Fibroblast of upper back skin (primary cell): ENCODE data around the gene SHISA4.
"Not testable (repeated sequence)": the region's sequence is repeated elsewhere in the genome, so short reads cannot be mapped to it uniquely, and the experiment has no call there.

Experiments
- DNase-seq: peaks from one replicate; pipeline ENCODE4 v3.0.0-alpha.2; 2013

SHISA4 gene

GRCh38 chr1:201888282-201889089 lies at the start of gene SHISA4:
Gene SHISA4, plus strand, starts transcription at chr1:201888898. Its CDS starts 97 bp downstream, at chr1:201888995.
- no peak for DNase-seq

- not testable (repeated sequence) for DNase-seq
Observed at GRCh38 chr1:201839089-201839488, 49.6 kb upstream of the SHISA4 start.

GRCh38 chr1:201840055-201840454 lies 48.6 kb upstream of the SHISA4 start:
- DNase-seq = no peak

- no peak for DNase-seq
Observed at GRCh38 chr1:201840490-201840889, 48.2 kb upstream of the SHISA4 start.

- DNase-seq = no peak
Observed at GRCh38 chr1:201841265-201841912, 47.3 kb upstream of the SHISA4 start.

GRCh38 chr1:201842472-201843027 lies 46.1 kb upstream of the SHISA4 start:
- DNase-seq = peak; percentile 9

GRCh38 chr1:201845331-201846083 lies 43.2 kb upstream of the SHISA4 start:
- peak; percentile 49 for DNase-seq

GRCh38 chr1:201847150-201847549 lies 41.5 kb upstream of the SHISA4 start:
- DNase-seq = no peak

- no peak for DNase-seq
Observed at GRCh38 chr1:201848230-201848629, 40.5 kb upstream of the SHISA4 start.

GRCh38 chr1:201849372-201850052 lies 39.2 kb upstream of the SHISA4 start:
- no peak for DNase-seq

- DNase-seq = peak; percentile 95
Observed at GRCh38 chr1:201850053-201850397, 38.7 kb upstream of the SHISA4 start.

- no peak for DNase-seq
Observed at GRCh38 chr1:201851949-201852348, 36.7 kb upstream of the SHISA4 start.

- DNase-seq = not testable (repeated sequence)
Observed at GRCh38 chr1:201856722-201857121, 32.0 kb upstream of the SHISA4 start.

GRCh38 chr1:201859424-201859823 lies 29.3 kb upstream of the SHISA4 start:
- DNase-seq = no peak

GRCh38 chr1:201861448-201861847 lies 27.2 kb upstream of the SHISA4 start:
- no peak for DNase-seq

- DNase-seq = no peak
Observed at GRCh38 chr1:201870397-201870796, 18.3 kb upstream of the SHISA4 start.

GRCh38 chr1:201874672-201875071 lies 14.0 kb upstream of the SHISA4 start:
- DNase-seq = no peak

- no peak for DNase-seq
Observed at GRCh38 chr1:201876148-201876818, 12.4 kb upstream of the SHISA4 start.

- peak; percentile 58 for DNase-seq
Observed at GRCh38 chr1:201877877-201878401, 10.8 kb upstream of the SHISA4 start.

- no peak for DNase-seq
Observed at GRCh38 chr1:201880928-201881571, 7.6 kb upstream of the SHISA4 start.

GRCh38 chr1:201881617-201882016 lies 7.1 kb upstream of the SHISA4 start:
- no peak for DNase-seq
